Central memory CD8-positive, alpha-beta T cell (primary cell): Measurements from ENCODE around the gene SLC12A2.

Source experiments
- ATAC-seq: fragments of 150-1000 bp; cut with Tn5 transposase; replicated peaks from 2 replicates; pipeline ENCODE4 v1.10.0; 2022; ENCODE audit warnings: mild to moderate bottlenecking, moderate FRiP score, moderate number of reproducible peaks; ENCODE audit not compliant: poor library complexity, severe bottlenecking; ENCODE audit errors: extremely low read depth
- DNase-seq, 2 donors: peaks; one replicate each; pipeline ENCODE4 v3.0.0; 2021; ENCODE audit warnings: low spot score in 2 of 2
- H3K27ac Mint-ChIP-seq: one replicate; pipeline ENCODE4 v1.8.0; 2022; ENCODE audit warnings: low read depth, mild to moderate bottlenecking, moderate library complexity, mixed read lengths
- H3K27me3 Mint-ChIP-seq: one replicate; pipeline ENCODE4 v1.8.0; 2022; ENCODE audit warnings: mixed read lengths
- H3K36me3 Mint-ChIP-seq: one replicate; pipeline ENCODE4 v1.8.0; 2022; ENCODE audit warnings: mild to moderate bottlenecking, moderate library complexity, mixed read lengths; ENCODE audit not compliant: insufficient read depth
- H3K4me1 Mint-ChIP-seq: one replicate; pipeline ENCODE4 v1.8.0; 2022; ENCODE audit warnings: mixed read lengths
- H3K4me3 Mint-ChIP-seq: one replicate; pipeline ENCODE4 v1.8.0; 2022; ENCODE audit warnings: mild to moderate bottlenecking, moderate library complexity, mixed read lengths
- H3K9me3 Mint-ChIP-seq: one replicate; pipeline ENCODE4 v1.8.0; 2022; ENCODE audit warnings: mixed read lengths

The SLC12A2 gene

DNA sequence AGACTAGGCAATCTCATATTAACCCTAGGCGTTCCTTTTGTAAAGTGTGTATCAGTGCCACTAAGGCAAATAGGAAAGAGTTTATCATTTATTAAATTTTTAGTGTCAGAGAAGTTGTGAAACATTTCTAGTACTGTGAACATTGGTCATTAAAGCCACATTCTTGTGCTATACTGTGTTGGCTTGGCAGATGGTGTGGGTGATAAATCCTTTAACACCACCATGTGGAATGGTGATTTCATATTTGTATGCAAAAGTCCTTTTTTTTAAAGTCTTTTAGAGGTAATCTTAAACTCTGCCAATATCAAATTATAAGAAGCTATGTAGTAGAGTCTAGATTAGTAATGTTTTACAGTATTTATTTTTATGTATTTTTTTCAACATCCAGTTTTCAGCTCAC lies 18.1 kb downstream of the SLC12A2 start:
- DNase-seq (no peak), ATAC-seq (no peak)
- H3K4me3 Mint-ChIP-seq = no peak overlapping the region
- H3K4me1 Mint-ChIP-seq = peaks cover 6% of the 10 kb centered on the region
- H3K36me3 Mint-ChIP-seq = peaks cover 2% of the 10 kb centered on the region
- no peaks in the 10 kb centered on the region for H3K27me3 Mint-ChIP-seq
- H3K27ac Mint-ChIP-seq = no peak overlapping the region
- peaks cover 6% of the 10 kb centered on the region for H3K9me3 Mint-ChIP-seq

DNA sequence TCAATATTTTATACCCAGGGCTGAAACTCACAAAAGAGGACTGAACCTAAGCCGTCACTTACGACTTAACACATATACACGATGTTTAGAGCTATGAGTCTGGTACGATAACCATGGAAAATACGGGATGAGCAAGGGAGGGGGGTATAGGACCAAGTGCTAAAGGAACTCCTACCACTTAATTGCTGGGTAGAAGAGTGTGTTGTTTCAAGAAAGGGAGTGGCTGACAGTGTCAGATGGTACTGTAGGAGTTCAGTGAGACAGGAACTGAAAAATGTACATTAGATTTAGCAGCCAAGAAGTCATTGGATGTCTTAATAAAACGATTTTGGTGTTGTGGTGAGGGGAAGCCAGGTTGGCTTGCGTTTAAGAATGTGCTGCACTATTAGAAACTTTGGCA lies 21.6 kb downstream of the SLC12A2 start:
- Mint-ChIP-seq H3K27me3 (no peaks in the 10 kb centered on the region), H3K4me1 (peaks cover 6% of the 10 kb centered on the region), H3K36me3 (peaks cover 4% of the 10 kb centered on the region), H3K9me3 (no peaks in the 10 kb centered on the region), H3K4me3 (no peak overlapping the region), H3K27ac (no peak overlapping the region)
- DNase-seq (no peak), ATAC-seq (no peak)

DNA sequence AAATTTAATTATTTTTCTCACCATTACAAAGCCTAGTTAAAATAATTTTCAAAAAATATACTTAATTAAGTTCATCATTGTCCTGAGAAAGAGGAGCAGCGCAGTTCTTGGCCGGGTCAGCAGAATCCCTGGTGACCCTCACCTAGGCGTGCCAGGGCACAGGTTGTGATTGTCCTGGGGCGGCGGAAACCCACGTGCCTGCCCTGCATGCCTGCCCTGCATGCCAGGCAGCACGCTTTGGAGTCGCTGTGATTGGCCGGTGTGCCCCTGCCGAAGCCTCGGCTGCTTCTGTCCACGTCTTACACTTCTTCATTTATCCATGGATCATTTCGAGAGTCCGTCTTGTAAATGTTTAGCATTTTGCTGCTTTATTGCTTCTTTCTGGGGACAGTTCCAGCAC lies 25.6 kb downstream of the SLC12A2 start:
- Mint-ChIP-seq H3K27ac (no peak overlapping the region), H3K4me3 (no peak overlapping the region), H3K4me1 (peaks cover 6% of the 10 kb centered on the region), H3K36me3 (peaks cover 7% of the 10 kb centered on the region), H3K9me3 (no peaks in the 10 kb centered on the region), H3K27me3 (no peaks in the 10 kb centered on the region)
- DNase-seq (no peak), ATAC-seq (no peak)

DNA sequence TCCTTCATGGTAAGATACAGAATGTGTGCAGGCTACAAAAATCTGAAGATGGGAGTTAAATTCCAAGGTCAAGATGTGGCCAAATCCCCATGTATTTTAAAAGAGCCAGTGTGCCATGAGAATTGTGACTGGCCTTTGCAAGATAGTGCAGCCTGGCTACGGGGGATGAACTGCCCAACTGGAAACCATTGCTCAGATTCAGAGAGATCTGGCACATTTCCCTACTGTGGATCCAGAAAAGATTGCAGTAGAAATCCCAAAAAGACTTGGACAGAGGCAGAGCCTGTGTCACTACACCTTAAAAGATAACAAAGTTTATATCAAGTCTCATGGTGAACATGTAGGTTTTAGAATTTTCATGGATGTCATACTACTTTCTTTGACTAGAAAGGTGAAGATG lies 26.2 kb downstream of the SLC12A2 start:
- Mint-ChIP-seq H3K27ac (no peak overlapping the region), H3K4me1 (peaks cover 6% of the 10 kb centered on the region), H3K36me3 (peaks cover 8% of the 10 kb centered on the region), H3K27me3 (no peaks in the 10 kb centered on the region), H3K4me3 (no peak overlapping the region), H3K9me3 (no peaks in the 10 kb centered on the region)
- DNase-seq (no peak), ATAC-seq (no peak)

DNA sequence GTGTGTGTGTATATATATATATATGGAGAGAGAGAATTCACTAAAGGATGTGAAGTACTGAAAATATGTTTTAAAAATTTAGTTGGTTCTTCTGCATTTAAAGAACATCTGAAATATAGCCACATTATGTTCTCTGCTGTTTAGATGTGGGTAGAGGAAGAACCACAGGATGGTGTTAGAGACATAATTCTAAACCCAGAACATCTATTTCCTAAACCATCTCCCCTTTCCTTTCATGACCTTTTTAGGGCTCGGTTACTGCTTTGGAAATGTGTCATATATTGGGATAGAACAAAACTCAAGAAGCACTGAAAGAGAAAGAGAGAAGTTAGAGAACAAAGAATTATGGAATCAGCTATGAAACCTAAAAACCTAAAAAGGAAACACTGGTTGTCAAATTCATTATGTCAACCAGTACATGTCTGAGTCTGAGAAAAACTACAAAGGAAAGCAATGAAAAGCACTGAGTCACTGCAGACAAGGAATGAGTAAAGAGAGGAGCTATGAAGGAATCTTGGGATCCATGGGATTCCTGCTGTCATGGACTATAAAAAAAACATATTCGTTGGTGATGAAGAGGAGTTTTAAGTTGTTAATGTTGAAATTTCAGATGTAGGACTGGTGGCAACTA lies 28.4 kb downstream of the SLC12A2 start:
- peaks cover 14% of the 10 kb centered on the region for H3K36me3 Mint-ChIP-seq
- no peaks in the 10 kb centered on the region for H3K9me3 Mint-ChIP-seq
- H3K27ac Mint-ChIP-seq = no peak overlapping the region
- DNase-seq = no peak
- H3K4me1 Mint-ChIP-seq = no peaks in the 10 kb centered on the region
- no peak overlapping the region for H3K4me3 Mint-ChIP-seq
- H3K27me3 Mint-ChIP-seq = no peaks in the 10 kb centered on the region
- ATAC-seq = no peak

DNA sequence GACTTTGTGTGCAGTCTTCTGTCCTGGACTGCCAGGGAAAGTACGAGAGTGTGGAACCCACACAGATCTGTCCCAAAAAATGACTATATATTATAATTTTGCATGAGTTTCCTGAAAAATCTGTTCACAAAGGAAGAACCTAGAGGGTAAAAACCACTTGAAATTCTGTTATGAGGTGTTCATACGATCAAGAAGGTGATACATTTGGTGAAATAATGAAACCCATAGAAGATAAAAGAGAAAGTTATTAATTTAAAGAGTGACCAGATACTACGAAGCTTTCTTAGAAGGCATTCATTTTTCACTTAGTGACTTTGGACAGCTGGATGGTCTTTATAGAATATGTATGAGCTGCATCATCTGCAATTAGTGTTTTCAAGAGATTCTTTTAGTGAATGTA lies 32.9 kb downstream of the SLC12A2 start:
- no peak overlapping the region for H3K4me3 Mint-ChIP-seq
- ATAC-seq = no peak
- no peak overlapping the region for H3K27ac Mint-ChIP-seq
- DNase-seq = no peak
- H3K36me3 Mint-ChIP-seq = peaks cover 14% of the 10 kb centered on the region
- H3K27me3 Mint-ChIP-seq = no peaks in the 10 kb centered on the region
- H3K4me1 Mint-ChIP-seq = no peaks in the 10 kb centered on the region
- no peaks in the 10 kb centered on the region for H3K9me3 Mint-ChIP-seq

DNA sequence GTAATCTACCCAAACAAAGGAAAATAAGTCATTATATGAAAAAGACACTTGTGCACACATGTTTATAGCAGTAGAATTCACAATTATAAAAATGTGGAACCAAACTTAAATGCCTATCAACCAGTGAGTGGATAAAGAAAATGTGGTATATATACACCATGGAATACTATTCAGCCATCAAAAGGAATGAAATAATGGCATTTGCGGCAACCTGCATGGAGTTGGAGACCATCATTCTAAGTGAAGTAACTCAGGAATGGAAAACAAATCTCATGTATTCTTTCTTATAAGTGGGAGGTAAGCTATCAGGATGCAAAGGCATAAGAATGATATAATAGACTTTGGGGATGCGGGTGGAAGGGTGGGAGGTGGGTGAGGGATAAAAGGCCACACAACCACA lies 34.6 kb downstream of the SLC12A2 start:
- no peak overlapping the region for H3K27ac Mint-ChIP-seq
- H3K36me3 Mint-ChIP-seq = peaks cover 12% of the 10 kb centered on the region
- ATAC-seq (no peak), DNase-seq (no peak)
- H3K4me1 Mint-ChIP-seq = no peaks in the 10 kb centered on the region
- H3K4me3 Mint-ChIP-seq = no peak overlapping the region
- no peaks in the 10 kb centered on the region for H3K9me3 Mint-ChIP-seq
- H3K27me3 Mint-ChIP-seq = no peaks in the 10 kb centered on the region

DNA sequence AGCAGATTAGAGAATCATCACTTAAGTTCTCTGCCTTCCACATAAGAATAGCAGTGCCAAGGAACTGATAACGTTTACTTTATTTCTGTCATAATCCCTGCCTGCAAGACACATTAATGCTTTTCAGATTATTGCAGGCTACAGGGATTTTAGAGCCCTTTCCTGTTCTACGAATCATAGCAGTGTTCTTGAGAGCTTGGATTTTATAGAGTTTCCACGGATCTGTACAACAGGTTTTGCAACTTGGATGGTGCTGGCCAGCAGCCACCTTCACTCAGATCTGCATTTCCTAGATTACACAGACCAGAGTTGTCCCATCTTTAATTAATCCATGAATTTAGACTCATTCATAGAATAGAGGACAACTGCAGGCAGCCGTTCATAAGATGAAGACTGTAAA lies 38.1 kb downstream of the SLC12A2 start:
- ATAC-seq = no peak
- Mint-ChIP-seq H3K27me3 (no peaks in the 10 kb centered on the region), H3K36me3 (peaks cover 4% of the 10 kb centered on the region), H3K27ac (no peak overlapping the region), H3K9me3 (no peaks in the 10 kb centered on the region), H3K4me1 (no peaks in the 10 kb centered on the region), H3K4me3 (no peak overlapping the region)
- no peak for DNase-seq

DNA sequence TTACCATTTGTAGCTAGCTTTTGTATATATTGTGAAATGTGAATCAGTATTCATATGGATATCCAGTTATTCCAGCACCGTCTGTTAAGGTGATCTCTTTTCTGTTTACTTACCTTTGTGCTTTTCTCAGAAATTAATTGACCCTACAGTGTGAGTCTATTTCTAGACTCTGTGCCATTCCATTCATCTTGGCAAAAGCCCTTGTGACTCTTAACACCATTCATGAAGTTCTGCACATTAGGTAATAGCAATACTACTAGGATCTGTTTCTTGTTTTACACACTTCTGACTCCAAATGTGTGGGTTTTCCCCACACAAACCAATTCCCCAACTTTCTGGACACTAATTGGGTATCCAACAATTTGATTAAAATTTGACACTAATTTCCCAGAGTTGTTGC lies 40.4 kb downstream of the SLC12A2 start:
- ATAC-seq (no peak), DNase-seq (no peak)
- H3K27me3 Mint-ChIP-seq = no peaks in the 10 kb centered on the region
- peaks cover 4% of the 10 kb centered on the region for H3K36me3 Mint-ChIP-seq
- no peak overlapping the region for H3K27ac Mint-ChIP-seq
- H3K4me1 Mint-ChIP-seq = no peaks in the 10 kb centered on the region
- H3K9me3 Mint-ChIP-seq = no peaks in the 10 kb centered on the region
- H3K4me3 Mint-ChIP-seq = no peak overlapping the region

DNA sequence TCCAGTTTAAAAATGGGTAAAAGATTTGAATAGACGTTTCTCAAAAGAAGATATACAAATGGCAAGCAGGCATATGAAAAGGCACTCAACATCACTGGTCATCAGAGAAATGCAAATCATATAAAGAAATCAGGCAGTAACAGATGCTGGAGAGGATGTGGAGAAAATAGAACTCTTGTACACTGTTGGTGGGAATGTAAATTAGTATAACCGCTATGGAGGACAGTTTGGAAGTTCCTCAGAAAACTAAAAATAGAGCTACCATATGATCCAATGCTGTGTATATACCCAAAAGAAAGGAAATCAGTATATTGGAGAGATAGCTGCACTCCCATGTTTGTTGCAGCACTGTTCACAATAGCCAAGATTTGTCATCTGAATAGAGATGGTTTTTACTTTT lies 42.7 kb downstream of the SLC12A2 start:
- Mint-ChIP-seq H3K4me3 (no peak overlapping the region), H3K4me1 (no peaks in the 10 kb centered on the region), H3K36me3 (peaks cover 6% of the 10 kb centered on the region), H3K27me3 (no peaks in the 10 kb centered on the region), H3K27ac (no peak overlapping the region), H3K9me3 (no peaks in the 10 kb centered on the region)
- no peak for ATAC-seq
- no peak for DNase-seq

DNA sequence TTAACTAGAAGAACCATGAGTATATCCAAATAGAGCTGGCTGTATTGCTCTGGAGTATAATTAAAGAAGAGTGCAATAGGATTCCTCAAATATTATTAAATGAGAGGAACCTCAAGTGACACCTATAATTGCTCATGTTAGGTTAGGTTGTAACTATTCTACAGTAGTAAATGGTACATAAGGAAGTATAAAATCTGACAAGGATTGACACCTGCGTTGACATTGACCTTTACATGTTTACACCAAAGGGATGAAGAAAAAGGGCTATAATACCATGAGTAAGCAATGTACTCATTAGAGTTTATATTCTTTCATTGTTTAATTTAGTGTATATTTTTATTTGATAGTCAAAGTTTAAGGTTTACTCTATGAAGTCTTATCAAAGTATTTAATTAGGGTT lies 48.9 kb downstream of the SLC12A2 start:
- Mint-ChIP-seq H3K4me1 (no peaks in the 10 kb centered on the region), H3K36me3 (peaks cover 20% of the 10 kb centered on the region), H3K27ac (peak overlapping the region; percentile 1)

DNA sequence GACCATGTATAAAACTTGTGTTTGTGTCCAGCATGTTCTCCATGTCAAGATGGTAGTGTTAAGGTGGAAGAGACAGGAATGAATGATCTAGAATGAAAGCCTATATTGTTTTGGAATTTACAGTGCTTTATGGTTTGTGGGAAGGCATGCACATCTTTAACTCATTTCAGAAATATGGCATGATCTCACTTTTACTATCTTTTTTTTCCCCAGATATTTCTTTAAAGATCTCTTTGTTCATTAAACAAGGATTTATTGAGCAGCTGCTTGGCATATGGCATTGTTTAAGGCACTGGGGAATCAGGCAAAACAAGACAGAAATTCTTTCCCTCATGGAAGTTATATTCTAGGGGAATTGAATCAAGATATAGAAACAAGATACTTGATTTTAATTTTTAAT lies 51.7 kb downstream of the SLC12A2 start:
- no peak overlapping the region for H3K4me3 Mint-ChIP-seq
- ATAC-seq (no peak), DNase-seq (no peak)
- no peaks in the 10 kb centered on the region for H3K9me3 Mint-ChIP-seq
- no peak overlapping the region for H3K27ac Mint-ChIP-seq
- H3K4me1 Mint-ChIP-seq = no peaks in the 10 kb centered on the region
- H3K36me3 Mint-ChIP-seq = peaks cover 28% of the 10 kb centered on the region
- no peaks in the 10 kb centered on the region for H3K27me3 Mint-ChIP-seq

More for the DNA sequence above, 48.9 kb downstream of the SLC12A2 start:
- Mint-ChIP-seq H3K4me3 (no peak overlapping the region), H3K27me3 (no peaks in the 10 kb centered on the region), H3K9me3 (no peaks in the 10 kb centered on the region)
- ATAC-seq = no peak
- DNase-seq = no peak

DNA sequence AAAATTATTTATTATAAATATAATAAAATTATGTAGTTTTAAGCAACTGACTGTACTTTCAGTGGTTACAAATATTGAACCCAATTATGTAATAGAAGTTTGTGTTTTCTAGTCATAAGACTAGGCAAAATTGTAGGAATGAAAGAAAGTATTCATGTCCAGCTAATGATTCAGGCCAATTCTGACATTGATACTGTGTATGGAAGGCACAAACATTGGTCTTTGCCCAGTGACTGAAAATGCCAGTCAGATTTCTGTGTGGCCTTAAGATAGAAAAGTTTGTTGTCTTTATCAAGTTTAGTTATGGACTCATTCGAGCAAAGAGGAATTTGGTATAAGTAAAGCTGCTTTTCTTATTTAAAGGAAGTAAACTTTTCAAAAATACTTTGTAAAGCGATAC lies 60.3 kb downstream of the SLC12A2 start:
- Mint-ChIP-seq H3K9me3 (no peaks in the 10 kb centered on the region), H3K36me3 (peaks cover 7% of the 10 kb centered on the region), H3K4me3 (no peak overlapping the region), H3K27me3 (no peaks in the 10 kb centered on the region), H3K27ac (no peak overlapping the region), H3K4me1 (no peaks in the 10 kb centered on the region)
- DNase-seq (no peak), ATAC-seq (no peak)

DNA sequence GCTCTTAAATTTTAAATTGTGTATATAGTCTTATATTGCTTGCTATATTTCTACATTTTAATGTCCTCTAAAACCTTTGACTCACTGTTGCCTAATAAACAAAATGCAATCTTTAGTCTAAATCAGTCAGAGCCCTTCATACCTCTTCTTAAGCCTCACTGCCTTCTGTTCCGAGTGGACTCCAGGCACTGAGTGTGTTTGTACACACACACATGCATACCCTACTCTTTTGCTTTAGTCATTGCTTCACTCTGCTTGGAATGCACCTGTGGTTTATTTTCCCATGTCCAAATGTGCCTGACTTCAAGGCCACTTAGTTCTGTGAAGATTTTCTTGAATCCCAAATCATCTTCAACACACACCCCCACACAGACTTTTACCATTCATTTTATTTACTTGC lies 60.9 kb downstream of the SLC12A2 start:
- Mint-ChIP-seq H3K36me3 (peaks cover 7% of the 10 kb centered on the region), H3K9me3 (no peaks in the 10 kb centered on the region), H3K4me1 (no peaks in the 10 kb centered on the region), H3K27me3 (no peaks in the 10 kb centered on the region), H3K27ac (no peak overlapping the region), H3K4me3 (no peak overlapping the region)
- DNase-seq (no peak), ATAC-seq (no peak)
